CD14-positive monocyte (primary cell): Measurements from ENCODE around the gene PSORS1C2. TPM values are rescaled to one million over a fixed set of nuclear protein-coding genes. Genes with fewer than 3 reads are reported as not detected.

ENCODE experiments used
- DNase-seq, 3 donors: peaks; one replicate each; pipeline ENCODE4 v3.0.0-alpha.2; 2011 to 2022
- H2AFZ ChIP-seq: 2 replicates; pipeline ENCODE4 v1.6.0; 2012; ENCODE audit warnings: mild to moderate bottlenecking, low read depth, low read length, inconsistent platforms; ENCODE audit not compliant: insufficient read depth, poor library complexity, severe bottlenecking
- H3K27ac ChIP-seq, 2 donors: 1 replicate in 1 of 2; 2 replicates in 1 of 2; pipeline ENCODE4 v1.5.1; 2012 to 2013; ENCODE audit warnings: low read length in 2 of 2, control low read depth in 1 of 2, inconsistent platforms in 1 of 2, low read depth in 1 of 2, mild to moderate bottlenecking in 1 of 2
- H3K27me3 ChIP-seq, 2 donors: one replicate each; pipeline versions ENCODE4 v1.6.0 to v1.6.1; 2011 to 2013; ENCODE audit warnings: low read length in 2 of 2; ENCODE audit not compliant: control insufficient read depth in 2 of 2, insufficient read depth in 2 of 2
- H3K36me3 ChIP-seq, 2 donors: replicated peaks in 1 of 2; 1 replicate in 1 of 2; 2 replicates in 1 of 2; pipeline versions ENCODE4 v1.5.1 to v1.6.1; 2012 to 2013; ENCODE audit warnings: low read length in 2 of 2, control low read depth in 1 of 2, inconsistent platforms in 1 of 2, mild to moderate bottlenecking in 1 of 2; ENCODE audit not compliant: insufficient read depth in 2 of 2, control insufficient read depth in 1 of 2
- H3K4me1 ChIP-seq, 2 donors: 1 replicate in 1 of 2; 2 replicates in 1 of 2; pipeline versions ENCODE4 v1.5.1 to v1.6.1; 2012 to 2013; ENCODE audit warnings: low read length in 2 of 2, control low read depth in 1 of 2, inconsistent platforms in 1 of 2, mild to moderate bottlenecking in 1 of 2, moderate library complexity in 1 of 2; ENCODE audit not compliant: insufficient read depth in 2 of 2, control insufficient read depth in 1 of 2
- H3K4me2 ChIP-seq: replicated peaks from 2 replicates; pipeline ENCODE3; 2012; ENCODE audit warnings: low read length, moderate library complexity, mild to moderate bottlenecking; ENCODE audit not compliant: poor library complexity, severe bottlenecking; ENCODE audit errors: extremely low read depth
- H3K4me3 ChIP-seq, 3 experiments: fragments of 200-600 bp in 1 of 3; sonication (generic) in 1 of 3; replicated peaks in 1 of 3; 1 replicate in 2 of 3; 2 replicates in 1 of 3; pipeline ENCODE4 v1.5.1; 2011 to 2013; ENCODE audit warnings: low read length in 3 of 3, mild to moderate bottlenecking in 3 of 3, control low read depth in 2 of 3, low read depth in 2 of 3, inconsistent platforms in 1 of 3, moderate library complexity in 1 of 3
- H3K79me2 ChIP-seq: 2 replicates; pipeline ENCODE4 v1.6.0; 2012; ENCODE audit warnings: mild to moderate bottlenecking, control low read depth, inconsistent platforms, low read length, moderate library complexity; ENCODE audit not compliant: insufficient read depth
- H3K9ac ChIP-seq: 2 replicates; pipeline ENCODE4 v1.6.0; 2017; ENCODE audit warnings: low read length, mild to moderate bottlenecking; ENCODE audit not compliant: insufficient read depth, poor library complexity, severe bottlenecking
- H3K9me3 ChIP-seq, 2 donors: replicated peaks in 1 of 2; 1 replicate in 1 of 2; 2 replicates in 1 of 2; pipeline versions ENCODE4 v1.5.1 to v1.6.1; 2012 to 2013; ENCODE audit warnings: low read length in 2 of 2, control low read depth in 1 of 2; ENCODE audit not compliant: control insufficient read depth in 1 of 2, insufficient read depth in 1 of 2
- H4K20me1 ChIP-seq: 2 replicates; pipeline ENCODE4 v1.6.0; 2012; ENCODE audit warnings: mild to moderate bottlenecking, low read length, control low read depth, moderate library complexity; ENCODE audit not compliant: insufficient read depth
- H3K27ac Mint-ChIP-seq, 7 donors: one replicate each; pipeline ENCODE4 v1.8.0; 2020; ENCODE audit warnings: mild to moderate bottlenecking in 7 of 7, mixed read lengths in 7 of 7, moderate library complexity in 6 of 7, inconsistent platforms in 2 of 7
- H3K27me3 Mint-ChIP-seq, 3 donors: one replicate each; pipeline ENCODE4 v1.8.0; 2021 to 2022; ENCODE audit warnings: low read depth in 3 of 3, mild to moderate bottlenecking in 3 of 3, mixed read lengths in 3 of 3, moderate library complexity in 3 of 3, inconsistent platforms in 1 of 3
- H3K36me3 Mint-ChIP-seq, 2 donors: one replicate each; pipeline ENCODE4 v1.8.0; 2020; ENCODE audit warnings: mixed read lengths in 2 of 2, inconsistent platforms in 1 of 2, mild to moderate bottlenecking in 1 of 2
- H3K4me1 Mint-ChIP-seq: one replicate; pipeline ENCODE4 v1.8.0; 2020; ENCODE audit warnings: mild to moderate bottlenecking, mixed read lengths
- H3K4me3 Mint-ChIP-seq, 2 donors: one replicate each; pipeline ENCODE4 v1.8.0; 2020; ENCODE audit warnings: mild to moderate bottlenecking in 2 of 2, mixed read lengths in 2 of 2, moderate library complexity in 1 of 2
- H3K9me3 Mint-ChIP-seq, 7 donors: one replicate each; pipeline ENCODE4 v1.8.0; 2020 to 2022; ENCODE audit warnings: mixed read lengths in 7 of 7, mild to moderate bottlenecking in 6 of 7, moderate library complexity in 6 of 7, inconsistent platforms in 2 of 7
- WGBS: methylation state at CpG from one replicate; pipeline ENCODE4 v1.1.5; 2013; ENCODE audit warnings: missing lambda C conversion rate; ENCODE audit not compliant: insufficient coverage; 5-methylcytosine and 5-hydroxymethylcytosine counted together
- intact Hi-C, 2 donors: fragments of 100-400 bp; cut with micrococcal nuclease; formaldehyde crosslinking; loops; one replicate each; pipeline versions ENCODE4 v1.15.0 to v1.15.1; 2023
- polyA plus RNA-seq, 3 donors: library from polyadenylated mRNA; depleted of rRNA in 1 of 3; unstranded in 2 of 3; stranded (reverse) in 1 of 3; fragments of 300-500 nt in 2 of 3; fragments of >200 nt in 1 of 3; fragmentation: Illumina TruSeq in 2 of 3; gene quantifications; 1 replicate in 2 of 3; 2 replicates in 1 of 3; pipeline ENCODE4 v1.2.3, GENCODE V29; 2012 to 2021
- TF ChIP-seq, protein P1 (sequence below): fragments of 200-600 bp; IDR thresholded peaks from one replicate; pipeline ENCODE4 v1.8.0; 2022; ENCODE audit warnings: antibody characterized with exemption, mild to moderate bottlenecking

Gene PSORS1C2
- polyA plus RNA-seq, 3 donors = not detected

DNA sequence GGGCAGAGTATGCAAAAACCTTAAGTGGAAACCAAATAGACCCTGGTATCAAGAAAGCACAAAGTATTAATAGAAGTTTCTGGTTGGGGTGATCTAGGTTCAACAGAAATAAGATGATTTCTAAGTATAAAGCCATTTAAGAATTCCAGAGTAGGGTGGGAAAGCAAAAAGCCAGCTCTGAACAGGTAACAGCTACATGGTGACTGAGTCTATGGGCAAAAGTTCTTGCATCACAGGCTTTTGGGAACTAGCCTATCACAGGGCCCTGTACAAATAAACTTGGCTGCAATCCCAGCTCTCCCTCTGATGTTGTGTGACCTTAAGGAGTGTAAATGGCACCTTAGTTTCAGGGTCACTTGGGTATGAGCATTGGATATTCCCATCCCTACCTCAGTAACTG lies 25.1 kb upstream of the PSORS1C2 start:
- peaks cover 15% of the 10 kb centered on the region for H3K79me2 ChIP-seq
- no peak overlapping the region for H3K27ac ChIP-seq
- H3K9me3 Mint-ChIP-seq = no peaks in the 10 kb centered on the region
- peaks cover 5 to 27% of the 10 kb centered on the region in 2 donors for H3K36me3 Mint-ChIP-seq
- H3K9ac ChIP-seq = no peak overlapping the region
- H3K36me3 ChIP-seq = peaks cover 2 to 20% of the 10 kb centered on the region in 2 donors
- H2AFZ ChIP-seq = no peak overlapping the region
- H3K9me3 ChIP-seq = no peaks in the 10 kb centered on the region
- no peaks in the 10 kb centered on the region for H4K20me1 ChIP-seq
- H3K27ac Mint-ChIP-seq = no peak overlapping the region
- H3K4me3 ChIP-seq = no peak overlapping the region
- peaks cover 18% of the 10 kb centered on the region for H3K4me1 Mint-ChIP-seq
- intact Hi-C loops = no loop called here
- no peak for DNase-seq
- H3K27me3 ChIP-seq = no peaks in the 10 kb centered on the region
- peaks cover 9 to 12% of the 10 kb centered on the region in 2 donors for H3K4me1 ChIP-seq
- TF ChIP-seq, protein P1, sequence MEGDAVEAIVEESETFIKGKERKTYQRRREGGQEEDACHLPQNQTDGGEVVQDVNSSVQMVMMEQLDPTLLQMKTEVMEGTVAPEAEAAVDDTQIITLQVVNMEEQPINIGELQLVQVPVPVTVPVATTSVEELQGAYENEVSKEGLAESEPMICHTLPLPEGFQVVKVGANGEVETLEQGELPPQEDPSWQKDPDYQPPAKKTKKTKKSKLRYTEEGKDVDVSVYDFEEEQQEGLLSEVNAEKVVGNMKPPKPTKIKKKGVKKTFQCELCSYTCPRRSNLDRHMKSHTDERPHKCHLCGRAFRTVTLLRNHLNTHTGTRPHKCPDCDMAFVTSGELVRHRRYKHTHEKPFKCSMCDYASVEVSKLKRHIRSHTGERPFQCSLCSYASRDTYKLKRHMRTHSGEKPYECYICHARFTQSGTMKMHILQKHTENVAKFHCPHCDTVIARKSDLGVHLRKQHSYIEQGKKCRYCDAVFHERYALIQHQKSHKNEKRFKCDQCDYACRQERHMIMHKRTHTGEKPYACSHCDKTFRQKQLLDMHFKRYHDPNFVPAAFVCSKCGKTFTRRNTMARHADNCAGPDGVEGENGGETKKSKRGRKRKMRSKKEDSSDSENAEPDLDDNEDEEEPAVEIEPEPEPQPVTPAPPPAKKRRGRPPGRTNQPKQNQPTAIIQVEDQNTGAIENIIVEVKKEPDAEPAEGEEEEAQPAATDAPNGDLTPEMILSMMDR = no peak
- H3K4me2 ChIP-seq = no peak overlapping the region
- H3K27me3 Mint-ChIP-seq = peaks cover 0 to 1% (median 0%) of the 10 kb centered on the region in 3 donors
- no peak overlapping the region for H3K4me3 Mint-ChIP-seq

DNA sequence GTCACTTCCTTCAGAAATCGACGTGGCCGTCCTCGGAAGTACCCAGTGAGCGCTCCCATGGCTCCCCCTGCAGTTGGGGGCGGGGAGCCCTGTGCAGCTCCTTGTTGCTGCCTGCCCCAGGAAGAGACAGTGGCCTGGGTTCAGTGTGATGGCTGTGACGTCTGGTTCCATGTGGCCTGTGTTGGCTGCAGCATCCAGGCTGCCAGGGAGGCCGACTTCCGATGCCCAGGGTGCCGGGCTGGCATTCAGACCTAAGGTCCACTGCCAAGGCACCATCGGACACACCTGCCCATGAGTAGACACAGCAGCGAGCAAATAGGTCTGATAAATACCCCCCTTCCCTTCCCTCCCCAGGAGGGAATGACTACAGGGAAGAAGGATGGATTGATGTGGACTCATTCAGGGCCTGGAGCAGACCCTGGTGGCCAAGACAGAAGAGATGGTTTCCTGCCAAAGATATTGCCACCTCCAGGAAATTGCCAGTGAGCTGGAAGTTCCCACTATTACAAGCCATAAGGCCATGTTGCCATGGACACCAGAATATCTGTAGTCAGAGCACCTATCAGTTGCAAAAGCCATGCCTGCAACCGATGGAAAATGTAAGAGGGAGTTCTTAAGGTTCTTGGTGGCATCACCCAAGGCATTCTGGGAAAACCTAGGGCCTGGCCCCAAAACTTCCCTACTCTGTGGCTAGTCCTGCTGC lies 23.7 kb upstream of the PSORS1C2 start:
- WGBS = 92% methylated on average over 10 of the region's 13 CpGs
- no peak overlapping the region for H3K9ac ChIP-seq
- H3K9me3 Mint-ChIP-seq = no peaks in the 10 kb centered on the region

More for the DNA sequence above, 23.7 kb upstream of the PSORS1C2 start:
- Histone ChIP-seq H3K4me2 (no peak overlapping the region), H3K4me1 (peaks cover 13 to 18% of the 10 kb centered on the region in 2 donors), H4K20me1 (no peaks in the 10 kb centered on the region), H3K27ac (no peak overlapping the region), H3K27me3 (no peaks in the 10 kb centered on the region), H3K4me3 (no peak overlapping the region), H3K79me2 (peaks cover 21% of the 10 kb centered on the region), H3K36me3 (peaks cover 2 to 20% of the 10 kb centered on the region in 2 donors), H2AFZ (no peak overlapping the region), H3K9me3 (no peaks in the 10 kb centered on the region)
- intact Hi-C loops = no loop called here
- no peak for DNase-seq
- Mint-ChIP-seq H3K27ac (no peak overlapping the region), H3K4me3 (no peak overlapping the region), H3K4me1 (peaks cover 25% of the 10 kb centered on the region), H3K27me3 (peaks cover 0 to 3% (median 0%) of the 10 kb centered on the region in 3 donors), H3K36me3 (peaks cover 5 to 27% of the 10 kb centered on the region in 2 donors)
- TF ChIP-seq, protein P1 = no peak
